ENCODE results near the gene RND2. TPM values are rescaled to one million over a fixed set of nuclear protein-coding genes. Genes with fewer than 3 reads are reported as not detected.

The RND2 gene
- total RNA-seq, 1 experiment from 2014 or later: 1.2 TPM

- in situ Hi-C loops (cut with HindIII; ENCODE audit: low pct_unique_long_range_greater_than_20kb, low sequenced_read_pairs): no loop called here
- peak; percentile 81 for DNase-seq (ENCODE audit: low read depth)
These were observed 4.0 kb upstream of the RND2 start for GRCh38 chr17:43020789-43021740.

- in situ Hi-C loops (cut with HindIII; ENCODE audit: low pct_unique_long_range_greater_than_20kb, low sequenced_read_pairs): no loop called here
- DNase-seq (ENCODE audit: low read depth): peak; percentile 77
These were observed 3.1 kb upstream of the RND2 start, which contains the start of gene VAT1 for GRCh38 chr17:43021741-43022512. Gene VAT1, minus strand, starts transcription at chr17:43022385. Its CDS starts 63 bp downstream, at chr17:43022322.

- DNase-seq (ENCODE audit: low read depth): no peak
- in situ Hi-C loops (cut with HindIII; ENCODE audit: low pct_unique_long_range_greater_than_20kb, low sequenced_read_pairs): no loop called here
These were observed 243 bp downstream of the RND2 start for GRCh38 chr17:43025290-43025657.

DNA sequence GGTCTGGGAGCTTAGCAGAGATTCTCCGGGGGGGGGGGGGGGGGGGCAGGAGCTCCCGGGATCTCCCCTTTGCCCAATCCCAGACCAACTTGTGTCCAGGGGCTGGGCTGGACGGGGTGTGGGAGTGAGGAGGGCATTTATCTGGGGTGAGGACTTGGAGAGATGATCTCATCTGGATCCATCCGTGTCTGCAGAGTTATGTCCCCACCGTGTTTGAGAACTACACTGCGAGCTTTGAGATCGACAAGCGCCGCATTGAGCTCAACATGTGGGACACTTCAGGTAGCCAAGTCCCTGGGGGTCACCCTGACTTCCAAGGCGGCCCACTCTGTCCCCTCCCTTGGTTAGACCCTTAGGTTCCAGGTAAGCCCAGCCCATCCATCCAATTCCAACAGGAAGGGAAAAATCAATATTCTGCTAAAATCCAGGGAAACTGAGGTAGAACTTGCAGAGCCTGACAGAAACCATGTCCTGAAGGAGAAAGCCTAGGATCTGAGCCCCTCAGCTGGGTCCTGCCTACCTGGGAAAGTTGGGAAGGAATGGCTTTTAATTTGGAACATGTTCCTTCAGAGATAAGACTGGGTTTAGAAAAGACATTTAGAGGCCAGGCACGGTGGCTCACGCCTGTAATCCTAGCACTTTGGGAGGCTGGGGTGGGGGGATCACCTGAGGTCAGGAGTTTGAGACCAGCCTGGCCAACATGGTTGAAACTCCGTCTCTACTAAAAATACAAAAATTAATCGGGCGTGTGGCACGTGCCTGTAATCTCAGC lies 921 bp downstream of the RND2 start:
- in situ Hi-C loops (cut with HindIII; ENCODE audit: low pct_unique_long_range_greater_than_20kb, low sequenced_read_pairs): no loop called here

GRCh38 chr17:43026595-43026994 lies 1.6 kb downstream of the RND2 start:
- in situ Hi-C loops (cut with HindIII; ENCODE audit: low pct_unique_long_range_greater_than_20kb, low sequenced_read_pairs): no loop called here
- no peak for DNase-seq (ENCODE audit: low read depth)

More for the DNA sequence above, 921 bp downstream of the RND2 start:
- no peak for DNase-seq (ENCODE audit: low read depth)

GRCh38 chr17:43027091-43028032 lies 2.3 kb downstream of the RND2 start:
- in situ Hi-C loops (cut with HindIII; ENCODE audit: low pct_unique_long_range_greater_than_20kb, low sequenced_read_pairs): no loop called here
- no peak for DNase-seq (ENCODE audit: low read depth)

DNA sequence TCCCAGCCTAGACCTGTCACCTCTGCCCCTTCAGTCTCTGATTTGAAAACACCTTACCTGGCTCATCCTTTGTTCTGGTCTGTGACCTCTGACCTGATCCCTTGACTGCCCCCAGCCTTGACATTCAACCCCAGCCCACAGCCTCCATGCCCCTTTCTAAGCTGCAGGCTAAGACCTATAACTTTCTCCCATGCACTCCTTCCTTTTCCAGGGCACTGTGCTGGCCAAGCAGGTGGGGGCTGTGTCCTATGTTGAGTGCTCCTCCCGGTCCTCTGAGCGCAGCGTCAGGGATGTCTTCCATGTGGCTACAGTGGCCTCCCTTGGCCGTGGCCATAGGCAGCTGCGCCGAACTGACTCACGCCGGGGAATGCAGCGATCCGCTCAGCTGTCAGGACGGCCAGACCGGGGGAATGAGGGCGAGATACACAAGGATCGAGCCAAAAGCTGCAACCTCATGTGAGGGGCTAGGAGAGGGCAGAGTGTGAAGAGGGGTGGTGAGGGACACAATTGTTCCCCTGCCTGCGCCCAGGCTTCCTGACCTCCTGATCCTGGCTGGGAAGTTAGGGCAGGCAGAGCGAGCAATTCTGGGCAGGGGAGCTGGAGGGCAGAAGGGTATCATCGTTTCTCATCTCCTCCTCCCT lies 3.3 kb downstream of the RND2 start:
- DNase-seq (ENCODE audit: low read depth): no peak
- in situ Hi-C loops (cut with HindIII; ENCODE audit: low pct_unique_long_range_greater_than_20kb, low sequenced_read_pairs): no loop called here

DNA sequence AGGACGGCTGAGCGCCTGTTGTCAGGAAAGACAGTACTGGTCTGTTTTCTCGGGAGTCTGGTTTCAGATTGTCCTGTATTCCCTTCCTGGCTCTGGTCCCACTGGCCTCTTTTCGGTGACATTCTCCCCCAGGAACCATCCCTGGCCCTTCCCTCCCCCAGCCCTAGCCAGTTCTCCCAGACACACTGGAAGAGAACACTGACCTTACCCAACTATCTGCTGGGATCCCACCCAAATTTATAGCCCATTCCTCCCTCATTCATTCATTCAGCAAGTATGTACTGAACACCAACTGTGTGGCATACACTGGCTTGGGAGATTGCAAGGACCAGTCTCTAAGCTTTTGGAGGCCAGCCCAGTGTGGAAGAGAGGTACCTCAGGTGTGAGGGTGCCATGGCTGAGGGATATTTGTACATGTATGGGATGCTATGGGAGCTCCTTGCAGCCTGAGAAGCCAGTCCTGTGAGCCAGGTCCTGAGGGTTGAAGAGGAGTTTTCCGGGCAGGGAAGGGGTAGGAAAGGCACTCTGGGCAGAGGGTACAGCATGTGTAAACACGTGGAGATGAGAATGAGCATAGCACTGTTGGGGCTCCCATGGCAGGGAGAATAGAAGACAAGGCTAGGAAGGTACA lies 5.2 kb downstream of the RND2 start:
- DNase-seq (ENCODE audit: low read depth): no peak
- in situ Hi-C loops (cut with HindIII; ENCODE audit: low pct_unique_long_range_greater_than_20kb, low sequenced_read_pairs): no loop called here

- DNase-seq (ENCODE audit: low read depth): no peak
- in situ Hi-C loops (cut with HindIII; ENCODE audit: low pct_unique_long_range_greater_than_20kb, low sequenced_read_pairs): no loop called here
These were observed 6.6 kb downstream of the RND2 start for GRCh38 chr17:43031666-43032065.

DNA sequence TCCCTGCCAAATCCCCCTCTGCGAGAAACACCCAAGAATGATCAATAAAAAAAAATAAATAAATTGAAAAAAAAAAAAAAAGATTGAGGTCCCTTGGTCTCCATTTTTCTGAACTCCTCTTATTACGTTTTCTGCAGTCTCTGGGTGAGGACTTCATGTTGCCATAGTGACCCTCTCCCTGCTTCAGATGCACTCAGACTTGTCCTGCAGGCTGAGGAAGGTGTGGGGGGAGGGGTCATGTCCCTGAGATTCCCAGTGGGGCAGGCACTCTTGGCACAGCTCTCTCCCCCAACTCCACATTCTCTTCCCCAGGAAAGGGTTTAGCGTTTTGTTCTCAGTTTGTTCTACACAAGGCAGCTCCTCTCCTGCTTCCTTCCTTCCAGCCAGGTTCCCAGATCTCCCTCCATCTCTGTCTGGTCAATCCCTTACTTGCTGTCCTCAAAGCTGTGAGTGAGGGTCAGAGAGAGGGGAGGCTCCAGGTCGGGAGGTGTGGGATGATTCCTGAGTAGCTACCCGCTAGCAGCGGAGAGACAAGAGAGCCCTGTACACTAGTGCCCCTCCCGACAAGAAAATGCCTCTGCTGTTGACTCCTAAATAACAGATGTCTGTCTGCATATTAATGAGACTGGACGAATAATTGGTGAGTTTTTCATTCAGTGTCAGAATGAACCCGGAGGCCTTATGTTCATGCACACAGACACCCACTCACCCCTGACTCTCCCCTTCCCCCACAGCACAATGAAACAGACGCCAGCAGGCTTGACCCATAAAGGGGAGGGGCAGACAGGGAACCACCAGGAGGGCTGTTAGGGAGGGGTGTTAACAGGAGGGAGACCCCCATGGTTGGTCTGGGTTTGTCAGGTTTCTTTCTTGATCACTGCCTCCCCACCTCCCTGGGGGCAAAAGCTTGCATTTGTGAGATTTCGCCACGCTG lies 9.2 kb downstream of the RND2 start:
- no peak for DNase-seq (ENCODE audit: low read depth)
- in situ Hi-C loops (cut with HindIII; ENCODE audit: low pct_unique_long_range_greater_than_20kb, low sequenced_read_pairs): no loop called here

GRCh38 chr17:43034894-43035293 lies 9.9 kb downstream of the RND2 start:
- DNase-seq (ENCODE audit: low read depth): no peak
- in situ Hi-C loops (cut with HindIII; ENCODE audit: low pct_unique_long_range_greater_than_20kb, low sequenced_read_pairs): no loop called here

- DNase-seq (ENCODE audit: low read depth): no peak
- in situ Hi-C loops (cut with HindIII; ENCODE audit: low pct_unique_long_range_greater_than_20kb, low sequenced_read_pairs): no loop called here
These were observed 14.6 kb downstream of the RND2 start for GRCh38 chr17:43039646-43040045.

- DNase-seq (ENCODE audit: low read depth): no peak
- in situ Hi-C loops (cut with HindIII; ENCODE audit: low pct_unique_long_range_greater_than_20kb, low sequenced_read_pairs): no loop called here
These were observed 15.6 kb downstream of the RND2 start for GRCh38 chr17:43040655-43041054.

DNA sequence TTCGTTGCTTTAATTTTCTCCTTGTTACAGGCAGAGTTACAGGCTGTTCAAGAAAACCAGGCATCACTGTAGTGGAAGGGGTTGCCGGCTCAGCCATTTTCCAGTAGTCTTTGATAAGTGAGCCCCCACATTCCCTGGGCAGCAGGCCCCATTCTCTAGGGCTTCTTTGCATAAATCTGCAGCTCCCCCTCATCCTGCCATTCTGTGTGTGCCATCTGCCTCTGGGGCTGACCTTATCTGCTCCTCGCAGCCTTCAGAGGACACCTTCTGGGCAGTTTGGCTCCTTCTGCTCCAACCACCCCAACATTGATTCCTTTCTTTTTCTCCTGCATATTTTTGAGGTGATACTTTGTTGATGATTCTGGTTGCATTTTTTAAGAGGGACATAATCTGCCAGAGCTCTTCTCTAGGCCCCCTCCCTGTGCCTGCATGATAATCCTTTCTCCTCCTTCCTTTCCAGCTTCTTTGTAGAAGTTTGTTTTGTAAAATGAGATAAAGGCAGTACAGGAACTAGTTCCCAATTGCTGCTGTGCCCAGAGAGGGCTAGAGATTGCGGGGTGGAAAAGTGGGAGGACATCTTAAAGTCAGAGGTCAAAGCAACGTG lies 17.1 kb downstream of the RND2 start:
- in situ Hi-C loops (cut with HindIII; ENCODE audit: low pct_unique_long_range_greater_than_20kb, low sequenced_read_pairs): no loop called here
- no peak for DNase-seq (ENCODE audit: low read depth)

GRCh38 chr17:43043307-43043706 lies 18.3 kb downstream of the RND2 start:
- in situ Hi-C loops (cut with HindIII; ENCODE audit: low pct_unique_long_range_greater_than_20kb, low sequenced_read_pairs): no loop called here
- no peak for DNase-seq (ENCODE audit: low read depth)

Measured in Caki2 (cell line).